Sigmoid colon (tissue), 7 donors: ENCODE measurements around the gene MAGOH. TPM values are rescaled to one million over a fixed set of nuclear protein-coding genes. Genes with fewer than 3 reads are reported as not detected.
A peak's percentile ranks its signal among the peaks of the same experiment; 100 is the strongest.

Experiments
- DNase-seq: peaks from one replicate; pipeline ENCODE4 v3.0.0-alpha.2; 2019
- H3K27ac ChIP-seq, 4 donors: fragments of 200-600 bp; sonication (generic); one replicate each; pipeline ENCODE4 v1.5.1; 2016 to 2019; ENCODE audit warnings: mild to moderate bottlenecking in 1 of 4
- H3K27me3 ChIP-seq, 3 donors: fragments of 200-600 bp; sonication (generic); one replicate each; pipeline ENCODE4 v1.5.1; 2019; ENCODE audit warnings: mild to moderate bottlenecking in 1 of 3
- H3K36me3 ChIP-seq, 4 donors: fragments of 200-600 bp; sonication (generic); one replicate each; pipeline ENCODE4 v1.5.1; 2016 to 2019
- H3K4me1 ChIP-seq, 4 donors: fragments of 200-600 bp; sonication (generic); one replicate each; pipeline ENCODE4 v1.5.1; 2017 to 2019
- H3K4me3 ChIP-seq, 4 donors: fragments of 200-600 bp; sonication (generic); one replicate each; pipeline ENCODE4 v1.5.1; 2017 to 2019; ENCODE audit warnings: mild to moderate bottlenecking in 2 of 4, moderate library complexity in 1 of 4
- H3K9me3 ChIP-seq, 4 donors: fragments of 200-600 bp in 3 of 4; sonication (generic) in 3 of 4; one replicate each; pipeline versions ENCODE4 v1.5.1 to v1.6.1; 2013 to 2019
- EP300 ChIP-seq, 4 donors: sonication (generic); formaldehyde crosslinking; IDR thresholded peaks; one replicate each; pipeline ENCODE4 v1.6.1; 2017; ENCODE audit warnings: antibody characterized with exemption in 4 of 4
- POLR2A ChIP-seq, 2 donors: fragments of 450-650 bp; IDR thresholded peaks; one replicate each; pipeline ENCODE4 v1.6.1; 2016; ENCODE audit warnings: antibody characterized with exemption in 2 of 2, mild to moderate bottlenecking in 2 of 2, moderate library complexity in 2 of 2
- POLR2AphosphoS5 ChIP-seq, 4 donors: sonication (generic); formaldehyde crosslinking; IDR thresholded peaks; one replicate each; pipeline ENCODE4 v1.6.1; 2017; ENCODE audit warnings: antibody characterized with exemption in 4 of 4
- WGBS, 2 donors: extraction: QIAGEN DNeasy Blood & Tissue Kit; methylation state at CpG; one replicate each; pipeline ENCODE4 v1.1.7; 2013; 5-methylcytosine and 5-hydroxymethylcytosine counted together
- intact Hi-C: fragments of 100-400 bp; cut with DNase I; formaldehyde crosslinking; loops from one replicate; pipeline ENCODE4 v1.15.1; 2023
- polyA plus RNA-seq, 3 donors: library from polyadenylated mRNA; stranded (reverse); fragments of 200-250 nt; gene quantifications; one replicate each; pipeline ENCODE4 v1.2.3, GENCODE V29; 2013
- total RNA-seq, 4 donors: library from RNA; depleted of rRNA; stranded (reverse); fragments of >200 nt; gene quantifications; one replicate each; pipeline ENCODE4 v1.1.0, GENCODE V29; 2016
- TF ChIP-seq, protein P1 (sequence below), 4 experiments: fragments of 450-650 bp in 3 of 4; fragments of 200-600 bp in 1 of 4; IDR thresholded peaks; one replicate each; pipeline ENCODE4 v1.5.1; 2016 to 2019; ENCODE audit warnings: antibody characterized with exemption in 4 of 4, mild to moderate bottlenecking in 3 of 4, moderate library complexity in 2 of 4
- donor health status: healthy with polysubstance abuse.
- donor health status: Bipolar disorder and iron deficiency.
- donor health status: healthy.

The MAGOH gene
- total and polyA plus RNA-seq, 7 donors: 12.2 to 98.4 (median 46.4) TPM

DNA sequence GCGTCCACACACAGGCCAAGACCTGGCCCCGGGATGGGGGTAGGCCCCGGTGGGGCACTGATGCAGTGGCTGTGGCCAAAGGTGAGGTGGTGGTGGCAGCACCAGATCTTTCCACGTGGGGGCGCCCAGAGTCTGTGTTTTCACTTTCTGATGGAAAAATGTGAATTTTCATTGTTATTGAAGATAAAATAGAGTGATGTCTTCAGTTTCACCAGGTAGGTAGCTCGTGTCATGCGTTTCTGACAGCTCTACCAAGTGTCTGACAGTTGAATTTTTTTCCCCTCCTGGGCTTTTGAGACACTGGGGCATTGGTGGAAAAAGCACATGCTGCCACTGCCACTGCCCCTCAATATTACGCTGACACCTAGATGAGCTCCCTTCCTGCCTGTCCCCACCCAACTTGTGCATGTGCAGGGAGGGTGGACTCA is 40.0 kb upstream of the MAGOH start:
- Histone ChIP-seq H3K4me3 (no peak overlapping the region), H3K27ac (no peak overlapping the region), H3K9me3 (no peaks in the 10 kb centered on the region), H3K27me3 (peaks cover 0 to 13% (median 0%) of the 10 kb centered on the region in 3 donors), H3K4me1 (no peaks in the 10 kb centered on the region), H3K36me3 (no peaks in the 10 kb centered on the region)
- TF ChIP-seq EP300 (IDR thresholded peaks at IDR 0.05): no peak
- TF ChIP-seq, protein P1, sequence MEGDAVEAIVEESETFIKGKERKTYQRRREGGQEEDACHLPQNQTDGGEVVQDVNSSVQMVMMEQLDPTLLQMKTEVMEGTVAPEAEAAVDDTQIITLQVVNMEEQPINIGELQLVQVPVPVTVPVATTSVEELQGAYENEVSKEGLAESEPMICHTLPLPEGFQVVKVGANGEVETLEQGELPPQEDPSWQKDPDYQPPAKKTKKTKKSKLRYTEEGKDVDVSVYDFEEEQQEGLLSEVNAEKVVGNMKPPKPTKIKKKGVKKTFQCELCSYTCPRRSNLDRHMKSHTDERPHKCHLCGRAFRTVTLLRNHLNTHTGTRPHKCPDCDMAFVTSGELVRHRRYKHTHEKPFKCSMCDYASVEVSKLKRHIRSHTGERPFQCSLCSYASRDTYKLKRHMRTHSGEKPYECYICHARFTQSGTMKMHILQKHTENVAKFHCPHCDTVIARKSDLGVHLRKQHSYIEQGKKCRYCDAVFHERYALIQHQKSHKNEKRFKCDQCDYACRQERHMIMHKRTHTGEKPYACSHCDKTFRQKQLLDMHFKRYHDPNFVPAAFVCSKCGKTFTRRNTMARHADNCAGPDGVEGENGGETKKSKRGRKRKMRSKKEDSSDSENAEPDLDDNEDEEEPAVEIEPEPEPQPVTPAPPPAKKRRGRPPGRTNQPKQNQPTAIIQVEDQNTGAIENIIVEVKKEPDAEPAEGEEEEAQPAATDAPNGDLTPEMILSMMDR (IDR thresholded peaks at IDR 0.05): peak; percentile 80 to 94 (median 88)
- intact Hi-C loops: loop anchor here (1.0 kb wide), 1 partner anchor 115 kb away; no protein-coding TSS in a partner anchor
- WGBS, 2 donors: 16 to 19% methylated on average over 8 of the region's 8 CpGs
- peak; percentile 73 for DNase-seq

DNA sequence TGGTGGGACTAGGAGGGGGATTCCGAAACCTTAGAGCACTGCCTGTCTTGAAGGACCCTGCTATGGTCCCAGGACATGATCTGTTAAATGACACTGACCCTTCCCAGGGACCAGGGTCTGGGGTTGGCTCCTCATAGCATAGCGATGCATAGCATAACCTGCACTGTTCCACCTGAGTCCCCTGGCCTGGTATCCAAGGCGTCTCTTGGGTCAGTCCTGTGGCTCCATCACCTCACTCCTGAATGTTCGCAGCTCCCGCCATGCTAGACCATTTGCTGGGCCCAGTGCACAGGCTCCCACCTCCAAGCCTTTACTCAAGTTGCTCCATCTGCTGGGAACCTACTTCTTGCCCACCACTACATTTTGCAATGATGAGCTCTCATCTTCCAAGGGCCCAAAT is 39.0 kb upstream of the MAGOH start:
- TF ChIP-seq, protein P1 (IDR thresholded peaks at IDR 0.05): no peak
- TF ChIP-seq EP300 (IDR thresholded peaks at IDR 0.05) (no peak), POLR2AphosphoS5 (IDR thresholded peaks at IDR 0.05) (no peak), POLR2A (IDR thresholded peaks at IDR 0.05) (no peak)
- Histone ChIP-seq H3K27ac (no peak overlapping the region), H3K27me3 (peaks cover 0 to 13% (median 0%) of the 10 kb centered on the region in 3 donors), H3K4me3 (no peak overlapping the region), H3K4me1 (no peaks in the 10 kb centered on the region), H3K36me3 (no peaks in the 10 kb centered on the region), H3K9me3 (no peaks in the 10 kb centered on the region)
- no peak for DNase-seq
- intact Hi-C loops: no loop called here
- WGBS, 2 donors: 96 to 97% methylated on average over 5 of the region's 5 CpGs

- no peaks in the 10 kb centered on the region for H3K4me1 ChIP-seq
- H3K4me3 ChIP-seq: no peak overlapping the region
- no peak for DNase-seq
- TF ChIP-seq, protein P1 (IDR thresholded peaks at IDR 0.05): no peak
- TF ChIP-seq POLR2A (IDR thresholded peaks at IDR 0.05): no peak
- no peak for TF ChIP-seq POLR2AphosphoS5 (IDR thresholded peaks at IDR 0.05)
- no peak for TF ChIP-seq EP300 (IDR thresholded peaks at IDR 0.05)
- no peak overlapping the region for H3K27ac ChIP-seq
- H3K27me3 ChIP-seq: peaks cover 0 to 13% (median 0%) of the 10 kb centered on the region in 3 donors
- no peaks in the 10 kb centered on the region for H3K9me3 ChIP-seq
- no peaks in the 10 kb centered on the region for H3K36me3 ChIP-seq
- 81 to 91% methylated on average over 46 of the region's 46 CpGs for WGBS, 2 donors
- intact Hi-C loops: no loop called here
These were observed 38.6 kb upstream of the MAGOH start for GRCh38 chr1:53276902-53277281.

DNA sequence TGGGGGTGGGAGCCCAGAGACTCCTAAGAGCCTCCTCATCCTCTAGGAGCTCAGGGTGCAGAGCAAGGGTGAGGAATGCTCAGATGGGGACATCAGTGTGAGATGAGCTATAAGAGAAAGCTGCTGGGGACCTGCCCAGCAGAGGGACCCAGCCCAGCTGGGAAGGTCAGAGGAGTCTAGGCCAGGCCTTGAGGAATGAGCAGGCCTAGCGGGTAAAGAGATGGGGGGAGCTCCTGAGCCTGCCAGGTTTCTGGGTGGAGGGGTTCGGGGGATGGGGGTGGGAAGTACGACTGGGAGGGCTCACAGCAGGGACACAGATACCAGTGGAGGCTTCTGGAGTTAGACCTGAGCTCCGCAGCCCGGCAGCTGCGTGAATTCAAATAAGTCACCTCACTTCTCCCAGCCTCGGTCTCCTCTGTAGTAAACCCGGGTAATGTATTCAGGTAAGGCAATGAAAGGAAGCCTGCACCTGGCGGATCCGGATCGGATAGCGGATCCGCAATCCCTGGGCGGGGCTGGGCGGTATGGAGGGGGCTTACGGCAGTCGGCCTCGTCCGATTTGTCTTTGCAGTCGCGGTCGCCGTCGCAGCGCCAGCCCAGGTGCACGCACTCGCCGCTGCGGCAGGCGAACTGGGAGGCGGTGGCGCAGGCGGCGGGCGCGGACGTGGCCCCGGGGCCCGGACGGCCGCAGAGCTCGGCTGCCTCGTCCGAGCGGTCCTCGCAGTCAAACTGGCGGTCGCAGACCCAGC is 38.0 kb upstream of the MAGOH start:
- TF ChIP-seq, protein P1 (IDR thresholded peaks at IDR 0.05): no peak
- no peak for TF ChIP-seq EP300 (IDR thresholded peaks at IDR 0.05)
- TF ChIP-seq POLR2A (IDR thresholded peaks at IDR 0.05): no peak
- TF ChIP-seq POLR2AphosphoS5 (IDR thresholded peaks at IDR 0.05): no peak
- no peaks in the 10 kb centered on the region for H3K36me3 ChIP-seq
- DNase-seq: peak; percentile 43
- WGBS, 2 donors: 79 to 91% methylated on average over 48 of the region's 48 CpGs
- H3K27me3 ChIP-seq: peaks cover 0 to 13% (median 0%) of the 10 kb centered on the region in 3 donors
- no peak overlapping the region for H3K4me3 ChIP-seq
- H3K9me3 ChIP-seq: no peaks in the 10 kb centered on the region
- intact Hi-C loops: no loop called here
- no peak overlapping the region for H3K27ac ChIP-seq
- no peaks in the 10 kb centered on the region for H3K4me1 ChIP-seq
